IPS-NIHi7 (cell line): Measurements from ENCODE around the gene FHIT.

Experiments used
- DNase-seq: peaks from one replicate; pipeline ENCODE4 v3.0.0; 2012; ENCODE audit warnings: mixed read lengths; ENCODE audit errors: extremely low spot score

FHIT gene

GRCh38 chr3:61172203-61172602 is 79.0 kb downstream of the FHIT start:
- DNase-seq: no peak

- no peak for DNase-seq
These were observed 81.5 kb downstream of the FHIT start for GRCh38 chr3:61169621-61170251.

- no peak for DNase-seq
These were observed 83.0 kb downstream of the FHIT start for GRCh38 chr3:61168286-61168685.

- DNase-seq: no peak
These were observed 88.3 kb downstream of the FHIT start for GRCh38 chr3:61162965-61163364.

- DNase-seq: no peak
These were observed 92.6 kb downstream of the FHIT start for GRCh38 chr3:61158667-61159066.

GRCh38 chr3:61158216-61158615 is 93.0 kb downstream of the FHIT start:
- DNase-seq: no peak

GRCh38 chr3:61157414-61157813 is 93.8 kb downstream of the FHIT start:
- no peak for DNase-seq

- no peak for DNase-seq
These were observed 95.5 kb downstream of the FHIT start for GRCh38 chr3:61155701-61156292.

- DNase-seq: no peak
These were observed 96.6 kb downstream of the FHIT start for GRCh38 chr3:61154457-61155198.

GRCh38 chr3:61152071-61152470 is 99.2 kb downstream of the FHIT start:
- DNase-seq: no peak

GRCh38 chr3:61149236-61149635 is 102.0 kb downstream of the FHIT start:
- DNase-seq: no peak

- DNase-seq: no peak
These were observed 105.0 kb downstream of the FHIT start for GRCh38 chr3:61146010-61146890.

- DNase-seq: peak; percentile 65
These were observed 109.6 kb downstream of the FHIT start for GRCh38 chr3:61141697-61142096.

- peak; percentile 57 for DNase-seq
These were observed 110.0 kb downstream of the FHIT start for GRCh38 chr3:61141227-61141626.

- no peak for DNase-seq
These were observed 111.6 kb downstream of the FHIT start for GRCh38 chr3:61139686-61140085.

GRCh38 chr3:61138401-61138800 is 112.9 kb downstream of the FHIT start:
- DNase-seq: no peak

GRCh38 chr3:61136191-61136590 is 115.1 kb downstream of the FHIT start:
- no peak for DNase-seq

- DNase-seq: no peak
These were observed 116.7 kb downstream of the FHIT start for GRCh38 chr3:61134532-61134931.

- no peak for DNase-seq
These were observed 119.2 kb downstream of the FHIT start for GRCh38 chr3:61132062-61132461.

GRCh38 chr3:61118830-61119229 is 132.4 kb downstream of the FHIT start:
- DNase-seq: no peak

- DNase-seq: no peak
These were observed 134.0 kb downstream of the FHIT start for GRCh38 chr3:61117045-61117898.
